Heart right ventricle (tissue), 16 donors: ENCODE measurements around the gene DHCR24. TPM values are rescaled to one million over a fixed set of nuclear protein-coding genes. Genes with fewer than 3 reads are reported as not detected.

Source experiments
- ATAC-seq, 8 donors: fragments of 200-7000 bp; cut with Tn5 transposase; one replicate each; pipeline ENCODE4 v1.9.1; 2020; ENCODE audit warnings: mild to moderate bottlenecking in 8 of 8, moderate library complexity in 8 of 8, moderate number of reproducible peaks in 1 of 8
- DNase-seq, 2 donors: peaks; one replicate each; pipeline ENCODE4 v3.0.0-alpha.2; 2020
- H3K27ac ChIP-seq, 10 donors: fragments of 200-600 bp; sonication (generic) in 2 of 10; one replicate each; pipeline versions ENCODE4 v1.5.0 to v1.8.0; 2020 to 2022; ENCODE audit warnings: mild to moderate bottlenecking in 3 of 10
- H3K27me3 ChIP-seq, 7 donors: fragments of 200-600 bp; one replicate each; pipeline ENCODE4 v1.8.0; 2021 to 2022; ENCODE audit warnings: mild to moderate bottlenecking in 2 of 7
- H3K36me3 ChIP-seq, 9 donors: fragments of 200-600 bp; sonication (generic) in 1 of 9; one replicate each; pipeline versions ENCODE4 v1.5.0 to v1.8.0; 2020 to 2022; ENCODE audit warnings: mild to moderate bottlenecking in 2 of 9
- H3K4me1 ChIP-seq, 9 donors: fragments of 200-600 bp; sonication (generic) in 1 of 9; one replicate each; pipeline versions ENCODE4 v1.5.0 to v1.8.0; 2020 to 2022; ENCODE audit warnings: mild to moderate bottlenecking in 4 of 9
- H3K4me3 ChIP-seq, 10 donors: fragments of 200-600 bp; sonication (generic) in 2 of 10; one replicate each; pipeline versions ENCODE4 v1.5.0 to v1.8.0; 2020 to 2022; ENCODE audit warnings: mild to moderate bottlenecking in 7 of 10, moderate library complexity in 2 of 10
- H3K9me3 ChIP-seq, 11 donors: fragments of 200-600 bp in 10 of 11; sonication (generic) in 2 of 11; one replicate each; pipeline versions ENCODE4 v1.5.0 to v1.8.0; 2013 to 2022; ENCODE audit warnings: mild to moderate bottlenecking in 2 of 11, control low read depth in 1 of 11, moderate library complexity in 1 of 11
- WGBS, 2 donors: extraction: QIAGEN DNeasy Blood & Tissue Kit; methylation state at CpG; one replicate each; pipeline ENCODE4 v1.1.7; 2013; ENCODE audit warnings: inconsistent platforms in 1 of 2; 5-methylcytosine and 5-hydroxymethylcytosine counted together
- intact Hi-C, 10 donors: fragments of 100-400 bp; cut with DNase I; formaldehyde crosslinking; loops; one replicate each; pipeline versions ENCODE4 v1.11.1 to v1.14.2; 2022
- polyA plus RNA-seq, 2 donors: library from polyadenylated mRNA; stranded (reverse); fragments of 200-250 nt; gene quantifications; one replicate each; pipeline ENCODE4 v1.2.3, GENCODE V29; 2013
- total RNA-seq, 10 donors: library from RNA; stranded (reverse); fragmentation: NEBNext Ultra II Directional in 3 of 10; extraction: Animal tissue kit (Norgen Biotek cat#: 25700) in 3 of 10; gene quantifications; one replicate each; pipeline versions ENCODE4 v1.2.1 to v1.2.4, GENCODE V29; 2021 to 2023
- TF ChIP-seq, protein P1 (sequence below), 9 donors: fragments of 200-600 bp; sonication (generic) in 2 of 9; IDR thresholded peaks; one replicate each; pipeline versions ENCODE4 v1.5.0 to v1.8.0; 2021 to 2022; ENCODE audit warnings: antibody characterized with exemption in 9 of 9, mild to moderate bottlenecking in 5 of 9, moderate library complexity in 1 of 9
- donor health status: Arrhythmogenic right ventricular cardiomyopathy.
- donor health status: ischemic (EF 13 %, LVEDD 7.1; RV severe dilation, severe dysfunction).
- donor health status: healthy with polysubstance abuse.
- donor health status: DM: no; HTN: yes; CAD: no.
- donor health status: DM: no; HTN: no; CAD: no.
- donor health status: ischemic (EF 25% LVEDD 6.9; RV normal size, moderate dysfunction).
- donor health status: ischemic (EF 25% LVEDD 5.7; RV mildly dilated, moderate dysfunction).
- donor health status: healthy.
- donor health status: DM: yes; HTN: yes; CAD: no.
- donor health status: Ischemic cardiomyopathy.
- donor health status: ischemic (EF 35%, LVEDD 5.7; RV mildly dilated, moderate dysfunction).
- donor health status: nonischemic (EF 11% LVEDD 7.7; RV severe dilation, severe dysfunction).
- donor health status: DM: yes; HTN: yes; CAD: no.
- donor health status: PGD.
- donor health status: ischemic (EF 29% LVEDD 5.4; RV normal size, mild dysfunction).
- donor health status: nonischemic (EF 23%, LVEDD 6.1; RV moderate dilation, normal function).

DHCR24 gene
- total and polyA plus RNA-seq, 12 donors = 3.3 to 70.6 (median 15.0) TPM

DNA sequence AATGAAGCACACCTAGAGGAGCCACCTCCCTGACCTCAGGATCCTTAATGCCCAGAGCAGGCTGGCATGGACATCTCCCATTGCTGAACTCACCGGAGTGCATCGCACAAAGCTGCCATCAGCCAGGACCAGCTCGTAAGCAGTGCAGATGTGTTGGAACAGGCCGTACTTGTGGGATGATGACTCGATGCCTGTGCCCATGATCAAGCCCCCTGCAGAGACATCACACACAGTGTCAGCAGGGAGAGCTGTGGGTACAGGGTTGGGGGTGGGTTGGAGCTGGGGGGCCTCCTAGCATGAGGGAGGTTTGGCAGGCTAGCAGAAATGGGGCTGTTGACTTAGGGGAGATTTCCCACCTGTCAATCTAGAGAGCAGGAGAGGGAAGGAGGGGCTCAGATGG, 12.0 kb downstream of the DHCR24 start:
- TF ChIP-seq, protein P1, sequence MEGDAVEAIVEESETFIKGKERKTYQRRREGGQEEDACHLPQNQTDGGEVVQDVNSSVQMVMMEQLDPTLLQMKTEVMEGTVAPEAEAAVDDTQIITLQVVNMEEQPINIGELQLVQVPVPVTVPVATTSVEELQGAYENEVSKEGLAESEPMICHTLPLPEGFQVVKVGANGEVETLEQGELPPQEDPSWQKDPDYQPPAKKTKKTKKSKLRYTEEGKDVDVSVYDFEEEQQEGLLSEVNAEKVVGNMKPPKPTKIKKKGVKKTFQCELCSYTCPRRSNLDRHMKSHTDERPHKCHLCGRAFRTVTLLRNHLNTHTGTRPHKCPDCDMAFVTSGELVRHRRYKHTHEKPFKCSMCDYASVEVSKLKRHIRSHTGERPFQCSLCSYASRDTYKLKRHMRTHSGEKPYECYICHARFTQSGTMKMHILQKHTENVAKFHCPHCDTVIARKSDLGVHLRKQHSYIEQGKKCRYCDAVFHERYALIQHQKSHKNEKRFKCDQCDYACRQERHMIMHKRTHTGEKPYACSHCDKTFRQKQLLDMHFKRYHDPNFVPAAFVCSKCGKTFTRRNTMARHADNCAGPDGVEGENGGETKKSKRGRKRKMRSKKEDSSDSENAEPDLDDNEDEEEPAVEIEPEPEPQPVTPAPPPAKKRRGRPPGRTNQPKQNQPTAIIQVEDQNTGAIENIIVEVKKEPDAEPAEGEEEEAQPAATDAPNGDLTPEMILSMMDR (IDR thresholded peaks at IDR 0.05) = no peak
- intact Hi-C loops = no loop called here
- no peak for ATAC-seq

DNA sequence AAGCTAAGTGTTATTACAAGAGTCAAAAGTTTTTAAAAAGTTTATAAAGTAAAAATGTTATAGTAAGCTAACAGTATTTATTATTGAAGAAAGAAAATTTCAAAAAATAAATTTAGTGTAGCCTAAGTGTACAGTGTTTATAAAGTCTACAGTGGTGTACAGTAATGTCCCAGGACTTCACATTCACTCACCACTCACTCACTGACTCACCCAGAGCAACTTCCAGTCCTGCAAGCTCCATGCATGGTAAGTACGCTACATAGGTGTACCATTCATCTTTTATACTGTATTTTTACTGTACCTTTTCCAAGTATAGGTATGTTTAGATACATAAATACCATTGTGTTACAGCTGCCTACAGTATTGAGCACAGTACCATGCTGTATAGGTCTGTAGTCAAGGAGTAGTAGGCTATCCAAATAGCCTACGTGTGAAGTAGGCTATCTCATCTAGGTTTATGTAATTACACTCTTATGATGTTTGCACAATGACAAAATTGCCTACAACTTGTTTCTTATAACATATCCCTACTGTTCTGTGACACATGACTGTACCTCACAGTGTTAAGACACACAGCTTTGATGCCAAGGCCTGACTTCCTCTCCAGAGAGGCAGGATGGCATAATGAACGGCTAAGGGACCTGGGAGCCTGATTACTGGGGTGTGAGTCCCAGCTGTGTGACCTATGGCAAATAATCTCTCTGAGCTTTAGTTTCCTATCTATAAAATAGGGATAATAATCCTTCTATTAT, 12.7 kb downstream of the DHCR24 start:
- Histone ChIP-seq H3K27ac (no peak overlapping the region), H3K27me3 (no peaks in the 10 kb centered on the region), H3K36me3 (peaks cover 0 to 63% (median 0%) of the 10 kb centered on the region in 9 donors), H3K9me3 (peaks cover 0 to 5% (median 0%) of the 10 kb centered on the region in 11 donors), H3K4me1 (no peaks in the 10 kb centered on the region), H3K4me3 (no peak overlapping the region)
- TF ChIP-seq, protein P1 (IDR thresholded peaks at IDR 0.05) = no peak
- 82 to 93% methylated on average over 3 of the region's 3 CpGs for WGBS, 2 donors
- DNase-seq (no peak), ATAC-seq (no peak)
- intact Hi-C loops = no loop called here

More for the DNA sequence above, 12.0 kb downstream of the DHCR24 start:
- Histone ChIP-seq H3K4me1 (no peaks in the 10 kb centered on the region), H3K4me3 (no peak overlapping the region), H3K36me3 (peaks cover 0 to 61% (median 0%) of the 10 kb centered on the region in 9 donors), H3K27me3 (no peaks in the 10 kb centered on the region), H3K27ac (no peak overlapping the region), H3K9me3 (peaks cover 0 to 12% (median 0%) of the 10 kb centered on the region in 11 donors)
- WGBS, 2 donors = 93 to 95% methylated on average over 5 of the region's 5 CpGs
- no peak for DNase-seq

DNA sequence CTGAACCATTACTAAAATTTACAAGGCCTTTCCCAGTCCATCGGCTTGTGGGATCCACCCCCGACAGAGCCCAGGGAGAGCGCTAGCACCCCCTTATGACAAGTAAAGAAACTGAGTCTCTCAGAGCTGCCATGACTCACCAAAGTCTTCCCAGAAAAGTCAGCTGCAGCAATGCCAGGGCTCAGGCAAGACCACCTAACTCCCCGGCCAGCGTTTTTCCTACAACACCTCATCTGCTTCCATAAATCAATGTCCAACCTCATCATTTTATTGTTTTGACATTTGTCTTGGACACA, 15.0 kb downstream of the DHCR24 start:
- Histone ChIP-seq H3K36me3 (peaks cover 0 to 83% (median 0%) of the 10 kb centered on the region in 9 donors), H3K27ac (no peak overlapping the region), H3K27me3 (no peaks in the 10 kb centered on the region), H3K4me3 (no peak overlapping the region), H3K9me3 (no peaks in the 10 kb centered on the region), H3K4me1 (no peaks in the 10 kb centered on the region)
- DNase-seq = no peak
- intact Hi-C loops = no loop called here
- TF ChIP-seq, protein P1 (IDR thresholded peaks at IDR 0.05) = no peak
- ATAC-seq = no peak
- WGBS, 2 donors = 88 to 89% methylated on average over 5 of the region's 5 CpGs

DNA sequence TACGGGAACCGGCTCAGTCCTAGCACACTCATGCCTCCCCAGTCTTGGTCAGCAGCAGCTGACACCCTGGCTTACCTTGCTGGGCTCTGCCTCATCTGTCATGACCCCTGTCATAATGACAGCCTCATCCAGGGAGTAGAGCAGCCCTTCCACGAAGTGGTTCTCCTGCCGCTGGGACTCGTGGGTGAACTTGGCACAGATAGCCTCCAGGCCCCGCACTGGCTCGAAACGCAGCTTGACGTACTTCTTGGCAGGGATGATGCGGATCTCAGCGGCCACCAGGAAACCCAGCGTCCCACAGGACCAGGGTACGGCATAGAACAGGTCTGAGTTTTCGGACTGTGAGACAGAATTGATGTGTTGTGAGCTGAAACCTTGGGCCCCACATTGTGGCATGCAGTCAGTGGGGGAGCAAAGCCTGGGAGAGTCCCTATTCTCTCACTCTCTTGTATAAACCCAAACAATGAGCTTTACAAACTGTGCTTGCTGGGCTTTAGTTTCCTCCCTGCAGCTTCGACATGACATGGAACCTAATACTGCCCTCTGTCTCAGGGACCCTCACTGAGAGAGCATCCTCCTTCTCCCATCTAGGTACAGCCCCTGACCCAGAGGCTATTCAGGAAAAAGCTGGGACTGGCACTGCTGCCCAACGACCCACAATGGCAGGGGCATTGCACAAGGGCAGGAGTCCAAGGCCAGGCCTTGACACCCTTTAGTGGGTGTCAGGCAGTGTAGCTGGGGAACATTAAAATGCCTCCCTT, 15.5 kb downstream of the DHCR24 start:
- peak in 2 of 8 donors; percentile 13 to 44 for ATAC-seq

More for the DNA sequence above, 15.5 kb downstream of the DHCR24 start:
- 90 to 92% methylated on average over 16 of the region's 16 CpGs for WGBS, 2 donors
- Histone ChIP-seq H3K36me3 (peaks cover 0 to 88% (median 0%) of the 10 kb centered on the region in 9 donors), H3K9me3 (no peaks in the 10 kb centered on the region), H3K27me3 (no peaks in the 10 kb centered on the region), H3K4me3 (no peak overlapping the region), H3K4me1 (no peaks in the 10 kb centered on the region), H3K27ac (no peak overlapping the region)
- TF ChIP-seq, protein P1 (IDR thresholded peaks at IDR 0.05) = no peak
- no peak for DNase-seq
- intact Hi-C loops = no loop called here
